CD14-positive monocyte (primary cell): ENCODE results near the gene EPB41L4A. TPM values are rescaled to one million over a fixed set of nuclear protein-coding genes. Genes with fewer than 3 reads are reported as not detected.

Experiments used
- DNase-seq, 3 donors: peaks; one replicate each; pipeline ENCODE4 v3.0.0-alpha.2; 2011 to 2022
- H2AFZ ChIP-seq: 2 replicates; pipeline ENCODE4 v1.6.0; 2012; ENCODE audit warnings: mild to moderate bottlenecking, low read depth, low read length, inconsistent platforms; ENCODE audit not compliant: insufficient read depth, poor library complexity, severe bottlenecking
- H3K27ac ChIP-seq, 2 donors: 1 replicate in 1 of 2; 2 replicates in 1 of 2; pipeline ENCODE4 v1.5.1; 2012 to 2013; ENCODE audit warnings: low read length in 2 of 2, control low read depth in 1 of 2, inconsistent platforms in 1 of 2, low read depth in 1 of 2, mild to moderate bottlenecking in 1 of 2
- H3K27me3 ChIP-seq, 2 donors: one replicate each; pipeline versions ENCODE4 v1.6.0 to v1.6.1; 2011 to 2013; ENCODE audit warnings: low read length in 2 of 2; ENCODE audit not compliant: control insufficient read depth in 2 of 2, insufficient read depth in 2 of 2
- H3K36me3 ChIP-seq, 2 donors: replicated peaks in 1 of 2; 1 replicate in 1 of 2; 2 replicates in 1 of 2; pipeline versions ENCODE4 v1.5.1 to v1.6.1; 2012 to 2013; ENCODE audit warnings: low read length in 2 of 2, control low read depth in 1 of 2, inconsistent platforms in 1 of 2, mild to moderate bottlenecking in 1 of 2; ENCODE audit not compliant: insufficient read depth in 2 of 2, control insufficient read depth in 1 of 2
- H3K4me1 ChIP-seq, 2 donors: 1 replicate in 1 of 2; 2 replicates in 1 of 2; pipeline versions ENCODE4 v1.5.1 to v1.6.1; 2012 to 2013; ENCODE audit warnings: low read length in 2 of 2, control low read depth in 1 of 2, inconsistent platforms in 1 of 2, mild to moderate bottlenecking in 1 of 2, moderate library complexity in 1 of 2; ENCODE audit not compliant: insufficient read depth in 2 of 2, control insufficient read depth in 1 of 2
- H3K4me2 ChIP-seq: replicated peaks from 2 replicates; pipeline ENCODE3; 2012; ENCODE audit warnings: low read length, moderate library complexity, mild to moderate bottlenecking; ENCODE audit not compliant: poor library complexity, severe bottlenecking; ENCODE audit errors: extremely low read depth
- H3K4me3 ChIP-seq, 3 experiments: fragments of 200-600 bp in 1 of 3; sonication (generic) in 1 of 3; replicated peaks in 1 of 3; 1 replicate in 2 of 3; 2 replicates in 1 of 3; pipeline ENCODE4 v1.5.1; 2011 to 2013; ENCODE audit warnings: low read length in 3 of 3, mild to moderate bottlenecking in 3 of 3, control low read depth in 2 of 3, low read depth in 2 of 3, inconsistent platforms in 1 of 3, moderate library complexity in 1 of 3
- H3K79me2 ChIP-seq: 2 replicates; pipeline ENCODE4 v1.6.0; 2012; ENCODE audit warnings: mild to moderate bottlenecking, control low read depth, inconsistent platforms, low read length, moderate library complexity; ENCODE audit not compliant: insufficient read depth
- H3K9ac ChIP-seq: 2 replicates; pipeline ENCODE4 v1.6.0; 2017; ENCODE audit warnings: low read length, mild to moderate bottlenecking; ENCODE audit not compliant: insufficient read depth, poor library complexity, severe bottlenecking
- H3K9me3 ChIP-seq, 2 donors: replicated peaks in 1 of 2; 1 replicate in 1 of 2; 2 replicates in 1 of 2; pipeline versions ENCODE4 v1.5.1 to v1.6.1; 2012 to 2013; ENCODE audit warnings: low read length in 2 of 2, control low read depth in 1 of 2; ENCODE audit not compliant: control insufficient read depth in 1 of 2, insufficient read depth in 1 of 2
- H4K20me1 ChIP-seq: 2 replicates; pipeline ENCODE4 v1.6.0; 2012; ENCODE audit warnings: mild to moderate bottlenecking, low read length, control low read depth, moderate library complexity; ENCODE audit not compliant: insufficient read depth
- H3K27ac Mint-ChIP-seq, 7 donors: one replicate each; pipeline ENCODE4 v1.8.0; 2020; ENCODE audit warnings: mild to moderate bottlenecking in 7 of 7, mixed read lengths in 7 of 7, moderate library complexity in 6 of 7, inconsistent platforms in 2 of 7
- H3K27me3 Mint-ChIP-seq, 3 donors: one replicate each; pipeline ENCODE4 v1.8.0; 2021 to 2022; ENCODE audit warnings: low read depth in 3 of 3, mild to moderate bottlenecking in 3 of 3, mixed read lengths in 3 of 3, moderate library complexity in 3 of 3, inconsistent platforms in 1 of 3
- H3K36me3 Mint-ChIP-seq, 2 donors: one replicate each; pipeline ENCODE4 v1.8.0; 2020; ENCODE audit warnings: mixed read lengths in 2 of 2, inconsistent platforms in 1 of 2, mild to moderate bottlenecking in 1 of 2
- H3K4me1 Mint-ChIP-seq: one replicate; pipeline ENCODE4 v1.8.0; 2020; ENCODE audit warnings: mild to moderate bottlenecking, mixed read lengths
- H3K4me3 Mint-ChIP-seq, 2 donors: one replicate each; pipeline ENCODE4 v1.8.0; 2020; ENCODE audit warnings: mild to moderate bottlenecking in 2 of 2, mixed read lengths in 2 of 2, moderate library complexity in 1 of 2
- H3K9me3 Mint-ChIP-seq, 7 donors: one replicate each; pipeline ENCODE4 v1.8.0; 2020 to 2022; ENCODE audit warnings: mixed read lengths in 7 of 7, mild to moderate bottlenecking in 6 of 7, moderate library complexity in 6 of 7, inconsistent platforms in 2 of 7
- WGBS: methylation state at CpG from one replicate; pipeline ENCODE4 v1.1.5; 2013; ENCODE audit warnings: missing lambda C conversion rate; ENCODE audit not compliant: insufficient coverage; 5-methylcytosine and 5-hydroxymethylcytosine counted together
- intact Hi-C, 2 donors: fragments of 100-400 bp; cut with micrococcal nuclease; formaldehyde crosslinking; loops; one replicate each; pipeline versions ENCODE4 v1.15.0 to v1.15.1; 2023
- polyA plus RNA-seq, 3 donors: library from polyadenylated mRNA; depleted of rRNA in 1 of 3; unstranded in 2 of 3; stranded (reverse) in 1 of 3; fragments of 300-500 nt in 2 of 3; fragments of >200 nt in 1 of 3; fragmentation: Illumina TruSeq in 2 of 3; gene quantifications; 1 replicate in 2 of 3; 2 replicates in 1 of 3; pipeline ENCODE4 v1.2.3, GENCODE V29; 2012 to 2021
- TF ChIP-seq, protein P1 (sequence below): fragments of 200-600 bp; IDR thresholded peaks from one replicate; pipeline ENCODE4 v1.8.0; 2022; ENCODE audit warnings: antibody characterized with exemption, mild to moderate bottlenecking

Gene EPB41L4A
- polyA plus RNA-seq, 3 donors = 0.01 to 0.05 TPM; not detected in 1

DNA sequence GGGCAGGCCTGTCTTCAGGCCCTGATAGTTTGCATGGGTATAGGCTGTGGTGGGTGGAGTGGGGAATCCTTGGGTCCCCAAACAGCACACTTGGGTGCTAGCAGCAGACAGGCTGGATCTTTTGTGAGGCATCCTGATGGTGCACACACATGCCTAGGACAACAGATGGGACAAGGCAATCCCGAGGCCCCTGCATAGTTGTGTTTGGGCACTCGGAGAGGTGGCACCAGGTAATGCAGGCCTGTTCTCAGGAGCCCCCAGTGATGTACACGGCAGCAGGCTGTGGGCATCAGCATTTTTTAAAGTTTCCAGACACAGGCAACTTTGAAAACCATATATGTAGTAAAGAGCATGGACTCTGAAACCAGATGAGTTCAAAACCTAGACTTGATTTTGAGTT is 65.4 kb downstream of the EPB41L4A start:
- no peaks in the 10 kb centered on the region for H3K36me3 ChIP-seq
- no peaks in the 10 kb centered on the region for H3K9me3 ChIP-seq
- Mint-ChIP-seq H3K27me3 (no peaks in the 10 kb centered on the region), H3K4me3 (no peak overlapping the region), H3K27ac (no peak overlapping the region), H3K9me3 (peaks cover 0 to 4% (median 0%) of the 10 kb centered on the region in 7 donors), H3K36me3 (no peaks in the 10 kb centered on the region), H3K4me1 (no peaks in the 10 kb centered on the region)
- H3K4me1 ChIP-seq = no peaks in the 10 kb centered on the region
- TF ChIP-seq, protein P1, sequence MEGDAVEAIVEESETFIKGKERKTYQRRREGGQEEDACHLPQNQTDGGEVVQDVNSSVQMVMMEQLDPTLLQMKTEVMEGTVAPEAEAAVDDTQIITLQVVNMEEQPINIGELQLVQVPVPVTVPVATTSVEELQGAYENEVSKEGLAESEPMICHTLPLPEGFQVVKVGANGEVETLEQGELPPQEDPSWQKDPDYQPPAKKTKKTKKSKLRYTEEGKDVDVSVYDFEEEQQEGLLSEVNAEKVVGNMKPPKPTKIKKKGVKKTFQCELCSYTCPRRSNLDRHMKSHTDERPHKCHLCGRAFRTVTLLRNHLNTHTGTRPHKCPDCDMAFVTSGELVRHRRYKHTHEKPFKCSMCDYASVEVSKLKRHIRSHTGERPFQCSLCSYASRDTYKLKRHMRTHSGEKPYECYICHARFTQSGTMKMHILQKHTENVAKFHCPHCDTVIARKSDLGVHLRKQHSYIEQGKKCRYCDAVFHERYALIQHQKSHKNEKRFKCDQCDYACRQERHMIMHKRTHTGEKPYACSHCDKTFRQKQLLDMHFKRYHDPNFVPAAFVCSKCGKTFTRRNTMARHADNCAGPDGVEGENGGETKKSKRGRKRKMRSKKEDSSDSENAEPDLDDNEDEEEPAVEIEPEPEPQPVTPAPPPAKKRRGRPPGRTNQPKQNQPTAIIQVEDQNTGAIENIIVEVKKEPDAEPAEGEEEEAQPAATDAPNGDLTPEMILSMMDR = no peak
- no peak overlapping the region for H3K4me2 ChIP-seq
- intact Hi-C loops = no loop called here
- H3K27me3 ChIP-seq = no peaks in the 10 kb centered on the region
- no peak overlapping the region for H3K9ac ChIP-seq
- DNase-seq = no peak
- H3K27ac ChIP-seq = no peak overlapping the region
- 100% methylated on average over 2 of the region's 3 CpGs for WGBS
- no peak overlapping the region for H2AFZ ChIP-seq
- H4K20me1 ChIP-seq = no peaks in the 10 kb centered on the region
- H3K4me3 ChIP-seq = no peak overlapping the region
- H3K79me2 ChIP-seq = no peaks in the 10 kb centered on the region

DNA sequence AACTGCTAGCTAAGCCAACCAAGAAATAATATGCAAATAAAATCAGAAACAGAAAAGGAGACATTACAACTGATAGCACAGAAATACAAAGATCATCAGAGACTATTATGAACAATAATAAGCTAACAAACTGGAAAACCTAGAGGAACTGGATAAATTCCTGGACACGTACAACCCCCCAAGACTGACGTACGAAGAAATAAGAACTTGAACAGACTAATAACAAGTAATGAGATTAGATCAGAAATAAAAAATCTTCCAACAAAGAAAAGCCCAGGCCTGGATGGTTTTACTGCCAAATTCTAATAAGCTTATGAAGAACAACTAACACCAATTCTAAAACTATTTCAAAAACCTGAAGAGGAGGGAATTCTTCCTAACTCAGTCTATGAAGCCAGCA is 67.9 kb downstream of the EPB41L4A start:
- H3K9me3 ChIP-seq = no peaks in the 10 kb centered on the region
- no peak for DNase-seq
- no peak overlapping the region for H2AFZ ChIP-seq
- no peak overlapping the region for H3K9ac ChIP-seq
- H3K27ac ChIP-seq = no peak overlapping the region
- H3K4me1 Mint-ChIP-seq = no peaks in the 10 kb centered on the region
- no CpG with 5 or more reads among the region's 3 CpGs for WGBS
- no peaks in the 10 kb centered on the region for H3K79me2 ChIP-seq
- H4K20me1 ChIP-seq = no peaks in the 10 kb centered on the region
- no peak overlapping the region for H3K4me3 Mint-ChIP-seq
- peaks cover 0 to 4% (median 0%) of the 10 kb centered on the region in 7 donors for H3K9me3 Mint-ChIP-seq
- no peaks in the 10 kb centered on the region for H3K36me3 Mint-ChIP-seq
- no peaks in the 10 kb centered on the region for H3K27me3 Mint-ChIP-seq
- H3K4me2 ChIP-seq = no peak overlapping the region
- H3K4me3 ChIP-seq = no peak overlapping the region
- TF ChIP-seq, protein P1 = no peak
- H3K27me3 ChIP-seq = no peaks in the 10 kb centered on the region
- H3K27ac Mint-ChIP-seq = no peak overlapping the region
- no peaks in the 10 kb centered on the region for H3K4me1 ChIP-seq
- H3K36me3 ChIP-seq = no peaks in the 10 kb centered on the region
- intact Hi-C loops = no loop called here
